NCI-H128 (cell line): Measurements from ENCODE around the gene DENND4B.
"Not testable (repeated sequence)": the region's sequence is repeated elsewhere in the genome, so short reads cannot be mapped to it uniquely, and the experiment has no call there.

Experiments
- DNase-seq: peaks from one replicate; lab custom pipeline; 2025; ENCODE audit not compliant: unreplicated experiment; lab: John Stamatoyannopoulos, UW

DENND4B gene

DNA sequence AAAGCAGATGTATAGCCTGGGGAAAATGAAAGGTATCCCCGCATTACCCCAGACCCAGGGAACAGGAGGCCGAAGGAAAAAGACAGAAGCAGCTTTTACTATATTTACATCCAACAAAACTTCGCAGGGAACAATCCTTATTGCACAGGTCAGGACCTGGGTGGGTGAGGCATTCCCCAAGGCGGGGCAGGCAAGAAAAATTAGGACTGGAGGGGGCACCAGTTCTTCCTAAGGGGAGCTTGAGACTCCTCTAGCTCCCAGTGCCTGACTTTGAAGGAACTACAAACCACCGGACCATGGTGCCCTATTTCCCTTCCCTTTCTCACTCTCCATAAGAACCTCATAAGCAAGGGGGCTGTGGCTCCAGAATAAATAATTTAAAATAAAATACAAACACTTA, 17.1 kb downstream of the DENND4B start:
- no peak for DNase-seq

DNA sequence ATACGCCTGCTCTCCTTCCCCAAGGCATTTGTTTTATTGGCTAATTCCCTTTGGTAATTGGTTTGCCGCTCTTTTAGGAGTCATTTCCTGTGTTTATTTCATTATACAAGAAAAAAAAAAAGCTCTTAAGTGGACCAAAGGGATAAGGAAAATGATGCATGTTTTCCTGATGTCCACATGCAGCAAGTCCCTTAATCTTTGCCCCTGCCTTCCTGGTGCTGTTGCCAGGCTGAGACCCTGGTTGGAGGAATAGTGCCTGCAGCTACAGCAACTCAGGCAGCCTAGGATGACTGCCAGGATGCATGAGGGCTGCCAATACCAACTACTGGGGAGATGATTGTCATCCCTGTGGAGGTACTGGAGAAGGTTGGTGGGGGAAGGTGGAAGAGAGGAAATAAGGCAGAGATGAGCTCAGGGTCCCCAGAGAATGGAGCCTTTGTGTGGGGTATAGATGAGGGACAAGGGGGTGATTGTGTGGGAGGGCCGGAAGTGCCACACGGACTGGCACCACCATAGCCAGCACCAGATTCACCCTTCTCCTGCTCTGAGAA, 17.7 kb downstream of the DENND4B start:
- DNase-seq, result no peak

GRCh38 chr1:153928245-153928644, 18.3 kb downstream of the DENND4B start:
- no peak for DNase-seq

GRCh38 chr1:153926405-153926804, 20.1 kb downstream of the DENND4B start:
- no peak for DNase-seq

DNA sequence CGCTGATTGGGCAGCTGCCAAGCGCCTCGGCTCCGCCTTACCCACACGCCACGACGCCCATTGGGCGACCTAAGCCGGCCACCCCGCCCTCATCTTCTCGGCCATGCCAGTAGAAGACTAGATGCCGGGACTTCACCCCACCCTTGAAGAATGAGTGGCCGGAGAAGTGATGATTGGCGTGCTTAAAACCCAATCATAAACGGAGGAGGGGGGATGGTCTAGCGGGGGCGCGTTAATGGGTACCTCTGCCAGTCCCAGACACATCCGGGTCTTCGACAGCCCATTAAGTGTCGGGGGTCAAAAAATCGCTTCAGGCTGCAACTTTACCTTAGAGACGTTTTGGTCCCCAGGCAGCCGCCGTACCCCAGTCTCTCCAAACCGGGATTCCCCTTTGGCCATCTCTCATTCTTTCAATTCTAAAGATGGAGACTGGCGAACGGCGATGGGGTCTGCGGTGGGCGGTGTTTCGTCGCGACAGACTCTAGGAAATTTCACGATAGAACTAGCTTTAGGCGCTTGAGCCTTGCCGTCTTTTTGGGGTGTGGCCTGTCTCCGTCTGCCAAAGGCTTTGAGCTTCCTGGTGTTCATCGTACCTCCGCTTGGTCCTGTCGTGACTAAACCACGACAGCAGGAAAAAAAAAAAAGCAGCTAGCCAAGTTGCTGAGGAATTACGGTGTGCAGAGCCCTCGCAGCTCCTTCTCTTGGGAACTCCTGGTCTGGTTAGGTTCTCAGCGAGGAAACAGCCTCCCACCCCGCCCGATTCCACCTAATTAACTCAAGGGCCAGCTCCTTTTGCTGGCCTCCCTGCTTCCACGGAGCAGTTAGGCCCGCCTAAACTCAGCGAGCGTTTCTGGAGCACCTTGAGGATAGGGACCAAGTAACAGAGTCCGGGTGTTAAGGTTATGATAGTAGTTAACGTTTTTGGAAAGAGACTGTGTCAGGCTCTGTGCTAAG, 23.3 kb downstream of the DENND4B start, which contains the start of gene GATAD2B:
Gene GATAD2B (minus strand): TSS at position 1 of the 954 bp plus-strand sequence. CDS start 94,625 bp downstream, outside the sequence.
- peak; percentile 100 for DNase-seq

DNA sequence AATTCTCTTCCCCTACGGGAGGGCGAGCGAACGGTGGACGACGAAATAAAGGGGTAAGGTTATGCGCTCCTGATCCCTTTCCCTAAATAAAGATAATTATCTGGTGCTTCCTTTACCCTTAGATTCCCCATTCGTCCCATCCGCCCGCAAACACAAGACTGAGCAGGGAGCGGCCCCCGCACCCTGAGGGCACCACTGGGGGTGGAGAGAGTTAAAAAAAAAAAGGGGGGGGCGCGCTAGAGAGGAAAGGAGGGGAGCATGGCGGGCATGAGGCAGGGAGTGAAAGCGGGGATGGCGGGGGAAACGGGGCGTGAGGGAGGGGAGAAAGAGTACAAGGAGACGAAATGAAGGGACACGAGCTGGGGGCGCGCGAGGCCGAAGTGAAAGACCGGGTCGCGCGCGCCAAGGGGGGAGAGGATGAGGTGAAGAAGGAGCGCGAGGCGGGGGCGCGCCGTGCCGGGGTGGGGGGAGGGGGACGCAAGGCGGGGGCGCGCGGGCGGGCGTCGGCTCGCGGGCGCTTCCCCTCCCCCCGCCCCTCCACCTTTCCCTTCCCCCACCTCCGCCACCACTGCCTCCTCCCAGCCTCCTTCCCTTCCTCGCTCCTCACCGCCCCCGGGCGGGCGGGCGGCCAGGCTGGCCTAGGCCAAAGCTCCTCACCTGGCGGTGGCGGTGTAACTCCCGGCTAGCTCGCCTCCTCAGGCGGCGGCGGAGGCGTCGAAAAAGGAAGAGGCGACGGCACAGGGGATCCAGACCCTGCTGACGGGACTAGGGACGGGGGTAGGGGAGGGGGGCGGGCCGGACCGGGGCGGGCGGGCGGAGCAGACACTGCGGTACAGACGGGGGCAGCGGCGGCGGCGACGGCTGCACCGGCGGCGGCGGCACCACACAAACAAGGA, 24.2 kb downstream of the DENND4B start:
- DNase-seq, result peak; percentile 53

GRCh38 chr1:153921803-153922075, 24.8 kb downstream of the DENND4B start:
- DNase-seq, result peak; percentile 21

- no peak for DNase-seq
Observed at GRCh38 chr1:153921080-153921802, 25.3 kb downstream of the DENND4B start.

- no peak for DNase-seq
Observed at GRCh38 chr1:153919876-153920852, 26.4 kb downstream of the DENND4B start.

- no peak for DNase-seq
Observed at GRCh38 chr1:153916297-153916696, 30.2 kb downstream of the DENND4B start.

DNA sequence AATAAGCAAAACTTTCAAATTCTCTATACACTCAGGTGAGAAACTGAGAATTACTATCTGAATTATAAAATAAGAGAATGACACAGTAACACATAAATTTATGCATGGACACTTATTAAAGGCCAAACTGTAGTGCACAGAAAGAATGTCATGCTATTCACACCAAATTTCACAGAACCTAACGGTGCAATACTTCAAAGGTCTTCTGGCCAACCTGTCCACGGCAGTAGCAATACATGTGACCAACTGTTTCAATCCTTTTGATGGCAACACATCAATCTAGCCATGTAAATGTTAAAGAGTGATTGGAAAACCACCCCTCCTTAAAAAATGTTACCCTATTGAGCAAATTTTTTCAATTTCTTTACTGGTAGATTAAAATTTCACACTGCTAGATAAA, 34.2 kb downstream of the DENND4B start:
- no peak for DNase-seq

GRCh38 chr1:153910560-153910959, 36.0 kb downstream of the DENND4B start:
- DNase-seq, result not testable (repeated sequence)

DNA sequence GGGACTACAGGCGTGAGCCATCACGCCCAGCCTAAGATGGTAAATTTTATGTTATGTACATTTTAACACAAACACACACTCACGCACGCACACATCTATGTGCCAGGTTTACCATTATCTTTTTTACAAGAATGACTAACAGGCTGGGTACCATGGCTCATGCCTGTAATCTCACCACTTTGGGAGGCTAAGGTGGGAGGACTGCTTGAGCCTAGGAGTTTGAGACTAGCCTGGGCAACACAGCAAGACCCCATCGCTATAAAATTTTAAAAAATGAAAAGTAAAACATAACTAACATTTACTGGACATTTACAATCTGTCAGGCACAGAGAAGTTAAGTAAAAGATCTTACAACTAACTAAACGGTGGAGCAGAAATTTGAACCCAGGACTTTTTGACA, 38.4 kb downstream of the DENND4B start:
- DNase-seq, result no peak

GRCh38 chr1:153907134-153907533, 39.4 kb downstream of the DENND4B start:
- DNase-seq, result no peak

- DNase-seq, result no peak
Observed at GRCh38 chr1:153906396-153906795, 40.1 kb downstream of the DENND4B start.

DNA sequence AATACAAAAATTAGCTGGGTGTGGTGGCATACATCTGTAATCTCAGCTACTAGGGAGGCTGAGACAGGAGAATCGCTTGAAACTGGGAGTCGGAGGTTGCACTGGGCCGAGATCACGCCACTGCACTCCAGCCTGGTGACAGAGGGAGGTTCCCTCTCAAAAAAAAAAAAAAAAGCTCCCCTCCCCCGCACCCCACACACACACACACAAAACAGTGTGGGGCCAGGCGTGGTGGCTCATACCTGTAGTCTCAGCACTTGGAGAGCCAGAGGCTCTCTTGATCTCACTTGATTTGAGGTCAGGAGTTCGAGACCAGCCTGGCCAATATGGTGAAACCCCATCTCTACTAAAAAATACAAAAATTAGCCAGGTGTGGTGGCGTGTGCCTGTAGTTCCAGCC, 40.6 kb downstream of the DENND4B start:
- DNase-seq, result not testable (repeated sequence)

DNA sequence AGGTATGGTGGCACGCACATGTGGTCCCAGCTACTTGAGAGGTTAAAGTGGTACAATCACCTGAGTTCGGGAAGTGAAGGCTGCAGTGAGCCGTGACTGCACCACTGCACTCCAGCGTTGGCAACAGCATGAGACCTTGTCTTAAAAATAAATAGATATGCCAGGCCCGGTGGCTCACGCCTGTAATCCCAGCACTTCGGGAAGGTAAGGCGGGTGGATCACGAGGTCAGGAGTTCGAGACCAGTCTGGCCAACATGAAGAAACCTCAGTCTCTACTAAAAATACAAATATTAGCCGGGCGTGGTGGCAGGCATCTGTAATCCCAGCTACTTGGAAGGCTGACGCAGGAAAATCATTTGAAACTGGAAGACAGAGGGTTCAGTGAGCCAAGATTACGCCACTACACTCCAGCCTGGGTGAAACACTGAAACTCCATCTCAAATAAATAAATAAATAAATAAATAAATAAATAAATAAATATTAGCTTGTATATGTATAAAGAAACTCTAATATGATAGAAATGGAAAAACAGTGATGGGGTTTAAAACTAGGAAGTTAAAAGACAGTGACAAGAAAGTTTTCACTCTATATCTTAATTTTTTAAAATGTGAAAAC, 42.6 kb downstream of the DENND4B start:
- no peak for DNase-seq

DNA sequence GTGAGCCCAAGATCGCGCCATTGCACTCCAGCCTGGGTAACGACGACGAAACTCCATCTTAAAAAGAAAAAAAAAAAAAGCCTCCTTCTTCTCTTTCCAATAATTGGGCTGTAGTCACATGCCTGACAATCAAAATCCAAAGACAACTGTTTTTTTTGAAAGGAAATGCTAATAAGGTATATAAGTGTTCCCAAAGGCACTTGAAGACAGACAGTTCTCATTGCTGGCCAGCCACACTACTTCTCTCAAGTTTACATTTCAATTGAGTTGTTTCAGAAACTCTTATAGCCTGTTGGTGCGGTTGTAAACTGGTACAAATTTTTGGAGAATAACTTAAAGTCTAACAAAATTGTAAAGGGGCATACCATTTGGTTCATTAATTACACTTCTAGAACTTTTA, 47.0 kb downstream of the DENND4B start:
- DNase-seq, result no peak

- not testable (repeated sequence) for DNase-seq
Observed at GRCh38 chr1:153895866-153896265, 50.7 kb downstream of the DENND4B start.
